IMR-90 (cell line): ENCODE results near the gene GPAT3.

Source experiments
- CEBPB ChIP-seq: IDR thresholded peaks from 2 replicates; pipeline ENCODE4 v1.6.1; 2012; ENCODE audit warnings: low read depth, low read length, improper control_type of control experiment
- MXI1 ChIP-seq: IDR thresholded peaks from 2 replicates; pipeline ENCODE4 v1.6.1; 2012; ENCODE audit warnings: low read depth, mild to moderate bottlenecking, low read length, moderate library complexity, borderline replicate concordance
- POLR2A ChIP-seq: IDR thresholded peaks from 2 replicates; pipeline ENCODE4 v1.6.1; 2012; ENCODE audit warnings: mild to moderate bottlenecking, low read depth, low read length
- RAD21 ChIP-seq: IDR thresholded peaks from 2 replicates; pipeline ENCODE4 v1.6.1; 2012; ENCODE audit warnings: low read length, improper control_type of control experiment
- RFX5 ChIP-seq: IDR thresholded peaks from 2 replicates; pipeline ENCODE4 v1.8.0; 2012; ENCODE audit warnings: low read depth, mild to moderate bottlenecking, low read length, moderate library complexity
- TF ChIP-seq, protein P1 (sequence below): conservative IDR thresholded peaks from 2 replicates; pipeline ENCODE4 v1.5.1; 2012; ENCODE audit warnings: mild to moderate bottlenecking, low read depth, low read length, improper control_type of control experiment

DNA sequence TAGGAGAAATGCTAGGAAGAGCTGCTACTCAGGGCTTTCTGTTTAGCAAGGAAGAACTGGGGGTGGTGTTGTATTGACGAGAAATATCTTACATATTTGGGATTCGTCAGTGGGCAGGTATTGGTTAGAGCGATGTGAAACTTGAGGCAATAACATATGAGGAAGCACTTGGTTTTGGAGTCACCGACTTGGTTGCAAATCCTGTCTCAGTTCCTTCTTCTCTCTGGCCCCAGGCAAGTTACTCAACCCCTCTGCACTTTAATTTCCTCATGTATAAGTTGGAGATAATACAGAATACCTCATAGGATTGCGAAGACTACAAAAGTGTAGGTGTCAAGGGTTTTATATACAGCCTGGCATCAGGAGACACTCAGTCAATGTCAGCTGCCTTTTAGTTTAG, 34.1 kb downstream of the GPAT3 start:
- TF ChIP-seq, protein P1, sequence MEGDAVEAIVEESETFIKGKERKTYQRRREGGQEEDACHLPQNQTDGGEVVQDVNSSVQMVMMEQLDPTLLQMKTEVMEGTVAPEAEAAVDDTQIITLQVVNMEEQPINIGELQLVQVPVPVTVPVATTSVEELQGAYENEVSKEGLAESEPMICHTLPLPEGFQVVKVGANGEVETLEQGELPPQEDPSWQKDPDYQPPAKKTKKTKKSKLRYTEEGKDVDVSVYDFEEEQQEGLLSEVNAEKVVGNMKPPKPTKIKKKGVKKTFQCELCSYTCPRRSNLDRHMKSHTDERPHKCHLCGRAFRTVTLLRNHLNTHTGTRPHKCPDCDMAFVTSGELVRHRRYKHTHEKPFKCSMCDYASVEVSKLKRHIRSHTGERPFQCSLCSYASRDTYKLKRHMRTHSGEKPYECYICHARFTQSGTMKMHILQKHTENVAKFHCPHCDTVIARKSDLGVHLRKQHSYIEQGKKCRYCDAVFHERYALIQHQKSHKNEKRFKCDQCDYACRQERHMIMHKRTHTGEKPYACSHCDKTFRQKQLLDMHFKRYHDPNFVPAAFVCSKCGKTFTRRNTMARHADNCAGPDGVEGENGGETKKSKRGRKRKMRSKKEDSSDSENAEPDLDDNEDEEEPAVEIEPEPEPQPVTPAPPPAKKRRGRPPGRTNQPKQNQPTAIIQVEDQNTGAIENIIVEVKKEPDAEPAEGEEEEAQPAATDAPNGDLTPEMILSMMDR: no peak
- TF ChIP-seq POLR2A: no peak
- TF ChIP-seq RAD21: no peak
- no peak for TF ChIP-seq MXI1
- no peak for TF ChIP-seq RFX5
- TF ChIP-seq CEBPB: no peak
